ENCODE data around the gene ANKRD63. TPM values are rescaled to one million over a fixed set of nuclear protein-coding genes. Genes with fewer than 3 reads are reported as not detected.

Gene ANKRD63
- total and polyA plus RNA-seq, 4 donors: not detected

DNA sequence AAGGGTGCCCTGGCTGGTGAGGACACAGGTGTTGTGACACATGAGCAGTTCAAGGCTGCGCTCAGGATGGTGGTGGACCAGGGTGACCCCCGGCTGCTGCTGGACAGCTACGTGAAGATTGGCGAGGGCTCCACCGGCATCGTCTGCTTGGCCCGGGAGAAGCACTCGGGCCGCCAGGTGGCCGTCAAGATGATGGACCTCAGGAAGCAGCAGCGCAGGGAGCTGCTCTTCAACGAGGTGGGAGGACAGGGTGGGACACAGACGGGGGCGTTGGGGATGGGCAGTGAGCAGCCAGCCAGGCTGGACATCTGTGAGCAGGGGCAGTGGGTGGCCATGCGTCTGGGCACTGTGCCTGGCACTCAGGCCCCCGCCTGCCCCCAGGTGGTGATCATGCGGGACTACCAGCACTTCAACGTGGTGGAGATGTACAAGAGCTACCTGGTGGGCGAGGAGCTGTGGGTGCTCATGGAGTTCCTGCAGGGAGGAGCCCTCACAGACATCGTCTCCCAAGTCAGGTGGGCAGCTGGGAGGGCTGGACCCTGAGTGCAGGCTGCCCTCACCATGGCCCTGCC lies 10.3 kb downstream of the ANKRD63 start:
- Histone ChIP-seq H3K4me1 (ENCODE audit: control insufficient read depth in 4 of 4, insufficient read depth in 4 of 4, low read length in 3 of 4) (peaks cover 7 to 15% (median 10%) of the 10 kb centered on the region in 4 donors), H3K9ac (ENCODE audit: low read depth in 1 of 2, low read length in 2 of 2) (no peak overlapping the region), H3K36me3 (ENCODE audit: control insufficient read depth in 4 of 4, insufficient read depth in 3 of 4, low read depth in 1 of 4, low read length in 3 of 4) (no peaks in the 10 kb centered on the region), H3K27ac (ENCODE audit: low read depth in 1 of 2, low read length in 2 of 2) (no peak overlapping the region), H3K4me3 (ENCODE audit: low read depth in 1 of 3, low read length in 3 of 3) (no peak overlapping the region), H3K9me3 (ENCODE audit: control insufficient read depth in 4 of 4, low read length in 3 of 4) (no peaks in the 10 kb centered on the region), H3K27me3 (ENCODE audit: control insufficient read depth in 4 of 4, insufficient read depth in 4 of 4, low read length in 3 of 4) (no peaks in the 10 kb centered on the region)
- DNase-seq (ENCODE audit: low spot score): no peak
- 85% methylated on average over 20 of the region's 20 CpGs for WGBS
- TF ChIP-seq RAD21 (IDR thresholded peaks at IDR 0.05): peak in 1 of 2 donors; percentile 24
- no peak for TF ChIP-seq HNF4A (conservative IDR thresholded peaks at IDR 0.05)

DNA sequence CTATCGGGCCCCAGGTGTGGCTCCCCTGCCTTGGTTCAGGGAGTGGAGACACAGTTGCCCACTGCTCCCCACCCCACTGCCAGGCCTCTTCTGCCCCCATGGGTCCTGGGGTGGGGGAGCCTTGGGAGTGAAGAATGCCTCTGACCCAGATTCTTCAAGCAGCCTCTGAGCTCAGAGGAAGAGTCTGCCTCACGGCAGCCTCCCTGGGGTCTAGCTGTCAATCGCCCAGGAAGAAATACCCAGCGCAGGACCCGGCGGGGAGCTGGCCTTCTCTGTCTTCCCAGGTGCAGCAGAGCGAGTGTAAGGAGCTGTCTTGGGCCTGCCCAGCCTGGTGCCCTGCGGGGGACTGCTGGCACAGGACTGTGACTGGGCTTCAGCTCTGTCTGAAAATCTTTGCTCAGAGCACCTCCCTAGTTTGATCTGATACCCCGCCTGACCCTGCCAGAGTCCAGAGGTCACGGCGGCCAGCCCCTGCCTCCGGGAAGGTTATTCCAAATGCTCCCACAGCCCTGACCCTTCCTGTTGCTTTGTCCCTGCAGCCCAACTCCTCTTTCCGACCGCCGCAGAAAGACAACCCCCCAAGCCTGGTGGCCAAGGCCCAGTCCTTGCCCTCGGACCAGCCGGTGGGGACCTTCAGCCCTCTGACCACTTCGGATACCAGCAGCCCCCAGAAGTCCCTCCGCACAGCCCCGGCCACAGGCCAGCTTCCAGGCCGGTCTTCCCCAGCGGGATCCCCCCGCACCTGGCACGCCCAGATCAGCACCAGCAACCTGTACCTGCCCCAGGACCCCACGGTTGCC lies 11.0 kb downstream of the ANKRD63 start:
- H3K4me1 ChIP-seq (ENCODE audit: control insufficient read depth in 4 of 4, insufficient read depth in 4 of 4, low read length in 3 of 4): peaks cover 7 to 15% (median 10%) of the 10 kb centered on the region in 4 donors
- WGBS: 75% methylated on average over 25 of the region's 25 CpGs
- no peak overlapping the region for H3K4me3 ChIP-seq (ENCODE audit: low read depth in 1 of 3, low read length in 3 of 3)
- peak; percentile 55 for TF ChIP-seq SP1 (IDR thresholded peaks at IDR 0.05)
- TF ChIP-seq JUND (IDR thresholded peaks at IDR 0.05): no peak
- TF ChIP-seq HNF4A (conservative IDR thresholded peaks at IDR 0.05): peak; percentile 48 to 78
- TF ChIP-seq HNF4G (IDR thresholded peaks at IDR 0.05): no peak
- peak in 1 of 2 donors; percentile 72 for TF ChIP-seq RXRA (IDR thresholded peaks at IDR 0.05)
- no peak for TF ChIP-seq FOXA2 (IDR thresholded peaks at IDR 0.05)
- no peaks in the 10 kb centered on the region for H3K36me3 ChIP-seq (ENCODE audit: control insufficient read depth in 4 of 4, insufficient read depth in 3 of 4, low read depth in 1 of 4, low read length in 3 of 4)
- no peak overlapping the region for H3K9ac ChIP-seq (ENCODE audit: low read depth in 1 of 2, low read length in 2 of 2)
- no peak overlapping the region for H3K27ac ChIP-seq (ENCODE audit: low read depth in 1 of 2, low read length in 2 of 2)
- no peak for DNase-seq (ENCODE audit: low spot score)
- H3K27me3 ChIP-seq (ENCODE audit: control insufficient read depth in 4 of 4, insufficient read depth in 4 of 4, low read length in 3 of 4): no peaks in the 10 kb centered on the region
- H3K9me3 ChIP-seq (ENCODE audit: control insufficient read depth in 4 of 4, low read length in 3 of 4): no peaks in the 10 kb centered on the region

DNA sequence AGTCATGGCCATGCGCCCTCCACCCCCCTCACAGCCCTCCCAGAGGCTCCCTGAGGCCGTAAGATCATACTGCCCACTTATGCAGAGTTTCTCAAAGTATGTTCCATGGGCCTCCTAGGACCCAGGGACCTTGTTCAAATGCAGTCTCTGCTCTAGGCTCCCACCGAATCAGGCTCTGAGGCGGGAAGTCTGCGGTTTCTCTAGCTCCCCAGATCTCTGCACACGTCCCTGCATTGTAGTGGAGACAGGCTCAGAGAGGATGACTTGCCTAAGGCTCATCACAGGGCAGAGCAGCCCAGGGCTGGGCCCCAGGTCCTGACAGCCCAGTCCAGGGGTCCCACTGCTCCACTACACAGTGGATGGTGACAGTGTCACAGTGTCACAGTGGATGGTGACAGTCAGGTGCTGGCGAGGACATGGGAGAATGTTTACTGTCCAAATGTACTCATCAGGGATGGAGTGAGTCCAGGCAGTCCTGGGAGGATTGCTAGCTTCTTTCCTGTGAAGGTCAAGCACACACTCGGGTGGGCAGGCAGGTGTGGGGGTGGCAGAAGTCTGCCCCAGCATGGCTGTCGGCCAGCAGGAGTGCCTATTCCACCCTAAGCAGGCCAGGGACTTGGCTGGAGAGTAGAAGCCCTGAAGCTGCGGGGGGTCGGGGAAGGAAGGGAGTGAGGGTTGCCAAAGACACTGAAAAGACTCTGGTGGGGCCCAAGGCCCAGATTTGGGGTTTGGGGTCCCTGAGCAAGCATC lies 12.4 kb downstream of the ANKRD63 start:
- no peak for TF ChIP-seq FOXA1 (IDR thresholded peaks at IDR 0.05)
- no peak for TF ChIP-seq GABPA (IDR thresholded peaks at IDR 0.05 in 1 of 2, conservative IDR thresholded peaks at IDR 0.05 in 1 of 2)
- TF ChIP-seq YY1 (IDR thresholded peaks at IDR 0.05): no peak
- TF ChIP-seq SP1 (IDR thresholded peaks at IDR 0.05): no peak
- TF ChIP-seq, protein P1, sequence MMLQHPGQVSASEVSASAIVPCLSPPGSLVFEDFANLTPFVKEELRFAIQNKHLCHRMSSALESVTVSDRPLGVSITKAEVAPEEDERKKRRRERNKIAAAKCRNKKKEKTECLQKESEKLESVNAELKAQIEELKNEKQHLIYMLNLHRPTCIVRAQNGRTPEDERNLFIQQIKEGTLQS (IDR thresholded peaks at IDR 0.05): no peak
- TF ChIP-seq, protein P2, sequence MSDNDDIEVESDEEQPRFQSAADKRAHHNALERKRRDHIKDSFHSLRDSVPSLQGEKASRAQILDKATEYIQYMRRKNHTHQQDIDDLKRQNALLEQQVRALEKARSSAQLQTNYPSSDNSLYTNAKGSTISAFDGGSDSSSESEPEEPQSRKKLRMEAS (IDR thresholded peaks at IDR 0.05): no peak
- TF ChIP-seq, protein P3, sequence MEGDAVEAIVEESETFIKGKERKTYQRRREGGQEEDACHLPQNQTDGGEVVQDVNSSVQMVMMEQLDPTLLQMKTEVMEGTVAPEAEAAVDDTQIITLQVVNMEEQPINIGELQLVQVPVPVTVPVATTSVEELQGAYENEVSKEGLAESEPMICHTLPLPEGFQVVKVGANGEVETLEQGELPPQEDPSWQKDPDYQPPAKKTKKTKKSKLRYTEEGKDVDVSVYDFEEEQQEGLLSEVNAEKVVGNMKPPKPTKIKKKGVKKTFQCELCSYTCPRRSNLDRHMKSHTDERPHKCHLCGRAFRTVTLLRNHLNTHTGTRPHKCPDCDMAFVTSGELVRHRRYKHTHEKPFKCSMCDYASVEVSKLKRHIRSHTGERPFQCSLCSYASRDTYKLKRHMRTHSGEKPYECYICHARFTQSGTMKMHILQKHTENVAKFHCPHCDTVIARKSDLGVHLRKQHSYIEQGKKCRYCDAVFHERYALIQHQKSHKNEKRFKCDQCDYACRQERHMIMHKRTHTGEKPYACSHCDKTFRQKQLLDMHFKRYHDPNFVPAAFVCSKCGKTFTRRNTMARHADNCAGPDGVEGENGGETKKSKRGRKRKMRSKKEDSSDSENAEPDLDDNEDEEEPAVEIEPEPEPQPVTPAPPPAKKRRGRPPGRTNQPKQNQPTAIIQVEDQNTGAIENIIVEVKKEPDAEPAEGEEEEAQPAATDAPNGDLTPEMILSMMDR (IDR thresholded peaks at IDR 0.05; ENCODE audit: low read depth, low read length, missing input control): no peak
- Histone ChIP-seq H3K36me3 (ENCODE audit: control insufficient read depth in 4 of 4, insufficient read depth in 3 of 4, low read depth in 1 of 4, low read length in 3 of 4) (no peaks in the 10 kb centered on the region), H3K27me3 (ENCODE audit: control insufficient read depth in 4 of 4, insufficient read depth in 4 of 4, low read length in 3 of 4) (no peaks in the 10 kb centered on the region), H3K9ac (ENCODE audit: low read depth in 1 of 2, low read length in 2 of 2) (no peak overlapping the region), H3K27ac (ENCODE audit: low read depth in 1 of 2, low read length in 2 of 2) (no peak overlapping the region), H3K9me3 (ENCODE audit: control insufficient read depth in 4 of 4, low read length in 3 of 4) (no peaks in the 10 kb centered on the region), H3K4me1 (ENCODE audit: control insufficient read depth in 4 of 4, insufficient read depth in 4 of 4, low read length in 3 of 4) (peaks cover 7 to 15% (median 10%) of the 10 kb centered on the region in 4 donors), H3K4me3 (ENCODE audit: low read depth in 1 of 3, low read length in 3 of 3) (no peak overlapping the region)
- 83% methylated on average over 11 of the region's 11 CpGs for WGBS
- no peak for DNase-seq (ENCODE audit: low spot score)
